IPS-15b (cell line): ENCODE measurements around the gene IGFBP5.

Source experiments
- H3K27me3 ChIP-seq: one replicate; pipeline ENCODE4 v1.6.1; 2013; ENCODE audit warnings: low read length; ENCODE audit not compliant: control insufficient read depth, insufficient read depth
- H3K36me3 ChIP-seq: one replicate; pipeline ENCODE4 v1.6.1; 2013; ENCODE audit warnings: low read length; ENCODE audit not compliant: control insufficient read depth, insufficient read depth
- H3K4me1 ChIP-seq: one replicate; pipeline ENCODE4 v1.6.1; 2013; ENCODE audit warnings: mild to moderate bottlenecking, low read length; ENCODE audit not compliant: control insufficient read depth, insufficient read depth
- H3K4me3 ChIP-seq: one replicate; pipeline ENCODE4 v1.5.1; 2013; ENCODE audit warnings: low read depth, low read length
- H3K9ac ChIP-seq: one replicate; pipeline ENCODE4 v1.6.1; 2013; ENCODE audit warnings: low read depth, mild to moderate bottlenecking, low read length
- H3K9me3 ChIP-seq: one replicate; pipeline ENCODE4 v1.6.1; 2013; ENCODE audit warnings: mild to moderate bottlenecking, low read length; ENCODE audit not compliant: control insufficient read depth, insufficient read depth

IGFBP5 gene, protein sequence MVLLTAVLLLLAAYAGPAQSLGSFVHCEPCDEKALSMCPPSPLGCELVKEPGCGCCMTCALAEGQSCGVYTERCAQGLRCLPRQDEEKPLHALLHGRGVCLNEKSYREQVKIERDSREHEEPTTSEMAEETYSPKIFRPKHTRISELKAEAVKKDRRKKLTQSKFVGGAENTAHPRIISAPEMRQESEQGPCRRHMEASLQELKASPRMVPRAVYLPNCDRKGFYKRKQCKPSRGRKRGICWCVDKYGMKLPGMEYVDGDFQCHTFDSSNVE

DNA sequence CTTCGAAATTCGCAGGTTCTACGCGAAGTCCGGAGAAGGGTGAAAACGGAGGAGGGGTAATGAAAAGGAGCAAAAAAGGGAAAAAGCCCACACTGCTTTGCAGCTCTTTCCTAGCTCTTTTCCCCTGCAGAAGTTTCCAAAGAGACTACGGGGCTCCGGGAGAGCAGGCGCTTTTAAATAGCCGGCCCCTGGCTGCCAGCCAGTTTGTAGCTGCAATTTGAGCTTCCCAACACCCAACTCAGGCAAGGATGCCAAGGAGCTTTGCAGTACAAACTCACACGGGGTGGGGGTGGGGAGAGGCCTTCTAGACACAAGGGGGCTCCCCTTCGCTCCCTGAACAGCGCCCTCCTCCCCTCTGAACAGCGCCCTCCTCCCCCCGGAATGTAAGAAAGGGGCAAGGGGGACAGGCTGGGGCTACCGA lies at the start of gene IGFBP5:
Gene IGFBP5, minus strand, starts transcription at position 149 of the 421 bp plus-strand sequence. CDS start 774 bp downstream, outside the sequence.
- Histone ChIP-seq H3K4me3 (peak within 1 kb of the TSS; percentile 44), H3K9ac (no peak within 1 kb of the TSS)

DNA sequence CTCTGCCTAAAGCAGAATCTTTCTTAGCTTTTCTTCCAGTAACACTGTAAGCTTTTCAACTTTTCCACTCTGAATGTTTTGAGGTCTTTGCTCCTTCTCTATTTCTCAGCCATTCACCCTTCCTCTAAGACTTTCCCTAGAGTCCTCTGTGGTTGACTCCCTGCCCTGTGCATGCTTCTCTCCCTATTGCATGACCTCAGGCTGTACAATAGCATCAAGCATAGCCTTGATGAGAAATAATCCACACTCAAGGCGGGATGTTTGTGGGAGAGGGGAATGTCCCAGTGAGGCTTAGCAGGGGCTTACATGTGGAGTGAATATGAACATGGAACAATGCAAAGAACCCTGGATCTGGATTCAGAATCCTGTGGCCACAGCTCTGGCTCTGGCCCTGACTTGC lies 48.4 kb upstream of the IGFBP5 start:
- H3K4me1 ChIP-seq, result no peaks in the 10 kb centered on the region
- no peak overlapping the region for H3K4me3 ChIP-seq
- H3K9ac ChIP-seq, result no peak overlapping the region
- no peaks in the 10 kb centered on the region for H3K36me3 ChIP-seq
- no peaks in the 10 kb centered on the region for H3K27me3 ChIP-seq
- no peaks in the 10 kb centered on the region for H3K9me3 ChIP-seq

More for the DNA sequence above, at the start of gene IGFBP5:
- H3K27me3 ChIP-seq, result peaks cover 38% of the 10 kb centered on the region
- no peaks in the 10 kb centered on the region for H3K9me3 ChIP-seq
- no peaks in the 10 kb centered on the region for H3K36me3 ChIP-seq
- H3K4me1 ChIP-seq, result peaks cover 4% of the 10 kb centered on the region

DNA sequence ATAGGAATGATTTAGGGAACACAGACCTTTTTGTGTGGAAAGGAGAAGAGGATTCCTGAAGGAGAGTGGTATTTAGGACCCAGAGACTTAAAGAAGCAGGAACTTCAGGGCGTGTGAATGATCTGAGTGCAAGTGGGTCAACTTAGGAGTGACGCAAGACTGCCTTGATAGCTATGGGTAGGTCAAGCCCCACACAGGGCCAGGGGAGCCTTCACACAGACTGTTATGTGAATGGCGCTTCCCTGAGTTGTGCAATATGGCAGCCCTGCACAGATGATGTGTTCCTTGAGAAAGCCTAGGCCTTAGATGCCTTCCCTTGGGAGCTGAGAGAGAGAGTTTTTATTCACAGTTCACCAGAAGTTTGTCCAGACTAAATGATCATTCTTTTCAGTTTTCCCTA lies 47.1 kb upstream of the IGFBP5 start:
- no peaks in the 10 kb centered on the region for H3K4me1 ChIP-seq
- H3K27me3 ChIP-seq, result no peaks in the 10 kb centered on the region
- H3K9me3 ChIP-seq, result no peaks in the 10 kb centered on the region
- H3K36me3 ChIP-seq, result no peaks in the 10 kb centered on the region
- no peak overlapping the region for H3K4me3 ChIP-seq
- no peak overlapping the region for H3K9ac ChIP-seq

DNA sequence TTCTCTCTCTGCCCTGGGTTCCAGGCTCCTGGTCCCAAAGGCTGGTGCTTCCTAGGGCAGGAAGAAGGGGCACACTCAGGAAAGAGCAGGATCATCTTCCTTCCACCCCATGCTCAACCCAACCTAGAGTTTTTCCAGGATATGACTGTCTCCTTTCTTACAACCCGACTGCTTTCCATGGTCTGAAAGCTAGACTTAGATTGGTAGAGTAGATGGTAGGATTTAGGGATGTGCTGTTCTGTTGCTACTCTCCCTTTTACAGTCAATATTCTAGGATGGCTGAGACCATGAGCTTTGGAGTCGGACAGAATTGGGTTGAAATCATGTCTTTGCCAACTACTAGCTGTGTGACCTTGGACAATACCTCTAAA lies 45.9 kb upstream of the IGFBP5 start:
- Histone ChIP-seq H3K4me3 (no peak overlapping the region), H3K4me1 (no peaks in the 10 kb centered on the region), H3K27me3 (no peaks in the 10 kb centered on the region), H3K9ac (no peak overlapping the region), H3K9me3 (no peaks in the 10 kb centered on the region), H3K36me3 (no peaks in the 10 kb centered on the region)

DNA sequence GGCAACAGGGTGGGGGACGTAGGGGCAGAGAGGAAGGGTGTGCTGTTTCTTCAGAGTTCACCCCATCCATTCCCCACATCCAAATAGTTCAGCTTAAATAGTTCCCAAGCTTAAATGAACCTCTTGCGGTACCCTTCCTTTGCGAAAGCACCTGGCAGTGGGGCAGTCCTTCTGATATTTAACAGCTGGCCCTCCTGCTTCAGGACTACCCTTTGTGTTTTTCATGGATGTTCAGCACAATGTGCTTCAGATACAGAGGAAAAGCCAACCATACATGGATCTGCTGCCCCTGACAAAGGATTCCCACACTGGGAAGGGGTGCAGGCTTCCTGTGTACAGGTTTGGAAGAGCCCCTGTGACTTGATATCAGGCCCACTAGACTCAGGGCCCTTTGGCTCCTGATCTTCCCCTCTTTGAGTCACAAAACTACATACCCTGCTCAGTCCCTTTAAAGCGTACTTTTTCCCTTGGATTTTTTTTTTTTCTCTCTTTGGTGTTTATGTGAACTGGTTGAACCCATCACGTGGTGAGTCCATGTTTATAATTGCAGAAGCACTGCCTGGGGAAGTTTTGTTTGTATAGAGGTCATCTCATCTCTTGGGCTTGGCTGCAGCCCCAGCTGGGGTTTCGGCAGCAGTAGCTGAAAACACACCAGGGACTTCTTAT lies 45.3 kb upstream of the IGFBP5 start:
- H3K36me3 ChIP-seq, result no peaks in the 10 kb centered on the region
- no peak overlapping the region for H3K4me3 ChIP-seq
- no peaks in the 10 kb centered on the region for H3K9me3 ChIP-seq
- H3K27me3 ChIP-seq, result no peaks in the 10 kb centered on the region
- no peak overlapping the region for H3K9ac ChIP-seq
- no peaks in the 10 kb centered on the region for H3K4me1 ChIP-seq

DNA sequence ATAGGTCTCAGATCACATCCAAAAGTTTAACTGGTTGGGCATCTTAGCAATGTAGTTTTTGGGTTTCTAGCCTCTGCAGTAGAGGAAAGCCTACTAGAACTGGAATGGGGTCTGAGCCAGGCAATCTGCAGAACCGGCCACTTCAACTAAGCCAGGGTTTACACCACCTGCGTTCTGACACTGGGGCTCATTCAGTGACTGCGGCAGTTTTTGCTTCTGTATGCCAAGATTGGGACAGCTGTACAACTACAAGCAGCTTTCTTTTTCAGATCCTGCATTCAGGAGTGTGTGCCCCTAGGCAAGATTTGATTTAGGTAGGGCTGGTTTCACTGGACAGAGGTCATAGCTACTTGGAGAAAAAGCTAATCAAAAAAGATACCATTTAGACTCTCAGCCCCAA lies 43.7 kb upstream of the IGFBP5 start:
- Histone ChIP-seq H3K4me1 (no peaks in the 10 kb centered on the region), H3K9me3 (no peaks in the 10 kb centered on the region), H3K27me3 (no peaks in the 10 kb centered on the region), H3K36me3 (no peaks in the 10 kb centered on the region), H3K4me3 (no peak overlapping the region), H3K9ac (no peak overlapping the region)

DNA sequence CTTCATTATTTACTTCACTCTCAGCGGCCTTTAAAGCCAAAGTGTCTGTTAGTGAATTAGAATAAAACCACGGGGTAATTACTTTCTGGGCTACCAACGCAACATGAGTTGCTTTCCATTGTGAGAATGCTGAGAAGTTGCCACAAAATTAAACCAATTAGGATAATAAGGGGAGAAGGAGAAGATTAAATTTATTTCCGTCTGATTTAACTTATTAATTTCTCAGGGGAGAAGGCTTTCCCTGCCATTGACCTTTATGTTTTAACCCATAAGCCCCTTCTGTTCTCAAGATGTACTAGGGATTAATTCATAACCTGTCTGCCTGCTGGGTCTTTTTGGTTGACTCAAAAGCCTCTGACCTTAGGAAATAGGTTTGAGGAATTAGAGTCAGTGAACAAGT lies 42.3 kb upstream of the IGFBP5 start:
- Histone ChIP-seq H3K4me3 (no peak overlapping the region), H3K27me3 (no peaks in the 10 kb centered on the region), H3K9me3 (no peaks in the 10 kb centered on the region), H3K9ac (no peak overlapping the region), H3K4me1 (no peaks in the 10 kb centered on the region), H3K36me3 (no peaks in the 10 kb centered on the region)

DNA sequence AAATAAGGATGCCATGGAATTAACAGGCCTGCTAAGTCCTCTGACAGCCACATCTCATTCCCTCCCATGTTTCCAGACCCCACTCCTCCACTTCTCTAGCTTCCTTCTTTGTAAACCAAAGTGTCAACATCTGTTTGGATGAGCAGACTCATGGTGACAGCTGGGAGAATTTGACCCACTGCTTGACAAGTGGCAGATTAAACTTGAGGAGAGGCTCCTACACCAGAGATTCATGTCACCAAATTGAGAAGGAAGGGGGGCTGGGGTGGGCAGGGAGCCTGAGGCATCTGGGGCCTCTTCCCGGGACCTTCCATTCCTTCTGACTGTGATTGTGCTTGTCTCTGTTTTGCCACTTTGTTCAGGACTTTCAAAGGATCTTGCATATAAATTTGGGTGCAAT lies 41.0 kb upstream of the IGFBP5 start:
- Histone ChIP-seq H3K36me3 (no peaks in the 10 kb centered on the region), H3K9me3 (no peaks in the 10 kb centered on the region), H3K4me1 (no peaks in the 10 kb centered on the region), H3K9ac (no peak overlapping the region), H3K27me3 (no peaks in the 10 kb centered on the region), H3K4me3 (no peak overlapping the region)

DNA sequence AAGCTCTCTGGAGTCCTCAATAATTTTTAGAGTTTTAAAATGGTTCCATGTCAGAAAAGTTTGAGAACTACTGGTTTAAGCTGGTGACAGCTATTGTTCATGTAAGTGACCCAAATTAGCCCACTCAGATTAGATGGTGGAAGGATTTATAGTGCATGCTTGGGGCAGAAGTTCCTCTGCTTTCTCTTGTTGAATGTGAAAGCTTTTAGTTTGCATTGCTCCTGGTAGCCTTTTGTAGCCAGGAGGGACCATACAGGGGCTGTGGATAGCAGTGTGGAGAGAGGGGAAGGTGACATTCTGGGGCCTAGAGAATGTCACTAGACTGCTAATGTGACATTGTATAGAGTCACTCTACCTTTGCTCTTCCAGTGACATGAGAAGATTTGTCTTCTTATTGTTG lies 40.3 kb upstream of the IGFBP5 start:
- no peaks in the 10 kb centered on the region for H3K4me1 ChIP-seq
- no peak overlapping the region for H3K9ac ChIP-seq
- H3K9me3 ChIP-seq, result no peaks in the 10 kb centered on the region
- no peak overlapping the region for H3K4me3 ChIP-seq
- no peaks in the 10 kb centered on the region for H3K36me3 ChIP-seq
- H3K27me3 ChIP-seq, result no peaks in the 10 kb centered on the region

DNA sequence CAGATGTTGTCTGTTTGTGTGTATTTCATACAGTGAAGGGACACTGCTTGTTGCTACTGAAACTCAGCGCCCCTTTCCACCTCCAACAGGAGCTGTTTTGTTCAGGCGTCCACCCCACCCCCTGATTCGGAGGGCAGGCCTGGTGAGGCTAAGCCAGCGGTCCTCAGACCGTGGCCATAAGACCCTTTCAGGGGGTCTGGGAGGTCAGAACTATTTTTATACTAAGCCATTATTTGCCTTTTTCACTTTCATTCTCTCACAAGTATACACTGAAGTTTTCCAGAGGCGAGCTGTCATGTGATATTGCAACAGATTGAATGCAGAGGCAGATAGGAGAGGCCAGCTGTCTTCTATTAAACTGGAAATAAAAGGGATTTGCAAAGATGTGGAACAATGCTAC lies 39.7 kb upstream of the IGFBP5 start:
- no peak overlapping the region for H3K4me3 ChIP-seq
- H3K9me3 ChIP-seq, result no peaks in the 10 kb centered on the region
- H3K9ac ChIP-seq, result no peak overlapping the region
- no peaks in the 10 kb centered on the region for H3K27me3 ChIP-seq
- no peaks in the 10 kb centered on the region for H3K4me1 ChIP-seq
- H3K36me3 ChIP-seq, result no peaks in the 10 kb centered on the region

DNA sequence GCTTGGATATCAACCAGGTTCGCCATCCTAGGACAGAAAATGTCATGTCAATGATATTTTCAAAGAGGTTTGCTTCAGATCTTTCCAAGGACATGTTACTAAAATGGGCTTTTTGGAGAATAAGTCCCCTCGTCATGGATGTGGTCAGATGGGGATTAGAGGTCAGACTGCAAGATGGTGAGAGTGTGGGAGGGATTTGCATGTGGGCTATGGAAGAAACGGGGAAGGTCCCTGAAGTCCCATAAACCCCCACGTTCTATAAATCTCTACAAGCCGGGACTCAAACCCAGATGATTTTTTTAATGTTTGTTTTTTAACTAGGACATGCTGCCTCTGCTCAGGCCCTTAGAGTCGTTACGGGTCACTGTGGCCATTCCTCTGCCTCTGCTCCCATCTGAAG lies 37.7 kb upstream of the IGFBP5 start:
- Histone ChIP-seq H3K4me1 (no peaks in the 10 kb centered on the region), H3K9ac (no peak overlapping the region), H3K9me3 (no peaks in the 10 kb centered on the region), H3K36me3 (no peaks in the 10 kb centered on the region), H3K4me3 (no peak overlapping the region), H3K27me3 (no peaks in the 10 kb centered on the region)

DNA sequence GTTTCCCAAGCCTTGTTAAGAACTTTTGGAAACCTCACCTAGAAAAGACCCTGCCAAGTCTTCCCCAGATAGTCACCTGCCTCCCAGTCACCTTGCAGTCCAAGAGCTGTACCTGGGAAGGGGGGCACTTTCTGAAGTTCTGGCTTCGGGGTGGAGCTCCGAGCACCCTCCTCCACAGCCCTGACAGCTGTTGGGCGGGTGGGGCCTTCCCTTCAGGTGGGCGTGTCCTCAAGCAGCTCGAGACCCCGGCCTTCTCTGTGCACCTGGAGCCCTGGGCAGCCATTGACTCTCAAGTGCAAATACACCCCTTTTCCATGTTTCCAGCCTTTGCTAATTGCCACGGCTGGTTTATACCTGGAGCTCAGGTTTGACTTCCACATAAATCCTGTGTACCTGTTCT lies 37.0 kb upstream of the IGFBP5 start:
- H3K4me3 ChIP-seq, result no peak overlapping the region
- H3K4me1 ChIP-seq, result no peaks in the 10 kb centered on the region
- H3K36me3 ChIP-seq, result no peaks in the 10 kb centered on the region
- no peaks in the 10 kb centered on the region for H3K9me3 ChIP-seq
- no peaks in the 10 kb centered on the region for H3K27me3 ChIP-seq
- H3K9ac ChIP-seq, result no peak overlapping the region
